ENCODE results near the gene EMSY. TPM values are rescaled to one million over a fixed set of nuclear protein-coding genes. Genes with fewer than 3 reads are reported as not detected.

EMSY gene
- polyA plus RNA-seq, 1 donor = 17.3 TPM

DNA sequence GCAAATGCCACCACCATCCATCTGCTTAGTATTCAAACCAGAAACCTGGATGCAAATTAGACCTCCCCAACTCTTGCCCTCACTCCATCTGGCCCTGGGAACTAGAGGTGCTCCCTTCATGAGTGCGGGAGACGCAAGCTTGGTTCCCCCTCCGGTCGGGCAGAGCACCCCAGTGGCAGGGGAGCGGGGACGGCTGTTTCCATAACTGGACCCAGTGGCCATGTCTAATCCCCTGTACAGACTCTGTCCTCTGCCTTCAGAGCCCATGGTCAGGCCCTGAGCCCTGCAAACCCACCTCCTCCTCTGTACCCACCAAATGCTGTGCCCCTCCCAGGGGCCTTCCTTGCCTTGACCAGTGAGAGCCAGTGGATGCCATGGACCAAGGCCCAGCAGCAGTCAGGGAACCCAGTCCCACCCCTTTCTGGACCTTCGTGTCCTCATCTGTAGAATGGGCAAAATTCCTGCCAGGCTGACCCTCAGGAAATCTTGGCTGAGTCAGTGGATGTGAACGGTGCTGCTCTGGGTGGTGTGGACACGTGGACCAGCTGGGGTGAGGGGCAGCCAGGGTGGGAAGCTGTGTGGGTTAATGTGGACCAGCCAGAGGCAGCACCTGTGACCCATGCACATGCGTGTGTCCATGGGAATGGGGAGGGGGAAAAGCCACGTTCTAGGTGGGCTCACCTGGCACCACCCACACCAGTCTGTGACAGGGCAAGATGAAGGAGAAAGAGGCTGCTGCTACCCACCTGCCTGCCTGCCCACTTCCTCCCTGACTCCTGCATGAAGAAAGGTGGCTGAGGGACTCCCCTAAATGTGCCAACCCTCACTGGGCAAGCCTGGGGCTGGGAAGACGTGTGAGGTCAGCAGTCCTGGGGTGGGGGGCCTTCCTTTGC, 153.0 kb downstream of the EMSY start:
- DNase-seq (ENCODE audit: low read depth) = no peak

DNA sequence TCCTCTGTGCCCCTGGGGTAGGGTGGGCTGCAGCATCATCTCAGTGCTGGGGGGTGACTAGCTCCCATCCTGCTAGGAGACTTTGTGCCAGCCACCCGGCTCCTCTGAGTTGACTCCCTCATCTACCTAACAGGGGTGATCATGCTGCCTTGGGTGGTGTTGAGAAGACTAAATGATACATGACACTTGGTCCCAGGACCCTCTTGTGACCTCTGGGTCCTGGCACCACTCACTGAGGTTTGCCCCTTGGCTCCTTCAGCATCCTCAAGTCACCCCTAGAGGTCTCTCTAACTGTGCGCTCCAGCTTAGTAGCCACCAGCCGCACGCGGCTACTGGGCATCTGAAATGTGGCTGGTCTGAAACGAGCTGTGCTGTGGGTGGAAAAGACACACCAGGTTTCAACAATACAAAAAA, 153.6 kb downstream of the EMSY start:
- no peak for DNase-seq (ENCODE audit: low read depth)

DNA sequence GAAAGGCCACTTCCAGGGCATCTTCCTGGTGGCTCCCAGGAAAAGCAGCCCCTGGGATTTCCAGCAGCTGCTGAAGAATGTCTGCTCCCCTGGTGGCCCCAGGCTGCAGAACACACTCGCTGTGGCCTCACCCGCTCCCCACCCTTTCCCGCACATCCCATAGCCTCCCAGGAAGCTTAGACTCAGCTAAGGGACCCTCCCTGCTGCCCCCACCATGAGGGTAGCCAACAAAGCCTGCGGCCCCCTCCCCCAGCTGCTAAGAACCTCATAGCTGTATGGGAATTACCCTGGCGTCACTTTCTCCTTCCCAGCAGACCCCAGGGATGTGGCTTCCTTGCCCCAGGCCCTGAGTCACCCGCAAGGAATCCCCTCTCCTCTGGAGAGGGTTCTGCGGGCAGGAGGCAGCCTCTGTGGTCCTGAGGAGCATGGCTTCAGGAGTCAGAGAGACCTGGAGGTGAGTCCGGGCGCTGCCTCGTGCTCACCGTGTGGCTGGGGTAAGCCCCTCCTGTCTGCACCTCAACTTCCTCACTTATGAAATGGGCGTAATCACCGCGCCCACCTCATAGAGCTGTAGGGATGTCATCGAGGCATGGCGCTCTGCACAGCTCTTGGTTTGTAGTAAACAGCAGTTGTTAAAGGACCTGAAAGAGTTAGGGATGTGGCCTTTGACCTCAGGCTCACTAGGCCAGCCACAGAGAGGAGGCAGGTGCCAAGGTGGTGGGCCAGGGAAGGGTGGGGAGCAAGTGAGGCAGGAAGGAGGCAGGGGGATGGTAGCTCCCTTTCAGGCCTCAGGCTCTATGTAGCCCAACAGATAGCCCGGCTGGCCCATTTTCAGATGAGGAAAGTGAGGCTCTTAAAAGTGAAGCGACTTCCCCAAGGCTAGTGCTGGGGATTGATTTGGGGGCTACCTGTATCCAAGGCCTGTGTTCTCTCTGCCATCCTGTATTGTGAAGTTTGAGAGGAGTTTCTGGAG, 154.5 kb downstream of the EMSY start:
- no peak for DNase-seq (ENCODE audit: low read depth)

DNA sequence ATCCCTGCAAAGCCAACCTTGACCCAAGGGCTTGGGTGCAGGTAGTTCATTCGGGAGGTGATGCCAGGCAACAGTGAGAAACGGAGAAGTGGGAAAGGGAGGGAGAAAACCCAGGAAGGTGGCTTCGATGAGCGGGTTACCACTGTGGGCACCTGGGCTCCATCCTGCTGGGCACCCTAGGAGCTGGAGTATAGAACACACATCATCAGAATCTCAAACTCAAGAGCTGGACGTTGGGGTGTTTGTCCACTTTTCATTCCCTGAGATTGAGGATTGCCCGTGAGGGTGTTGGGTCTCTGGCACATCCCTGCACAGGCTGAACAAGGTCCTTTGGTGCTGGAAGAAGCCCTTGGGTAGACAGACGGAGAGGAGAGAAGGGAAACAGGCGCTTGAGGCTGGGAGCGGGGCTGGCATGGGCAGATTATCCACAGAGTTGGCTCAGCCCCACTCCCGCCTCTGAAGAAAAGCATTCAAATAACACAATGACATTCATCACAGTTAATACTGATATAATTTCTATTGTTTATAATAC, 155.4 kb downstream of the EMSY start:
- no peak for DNase-seq (ENCODE audit: low read depth)

DNA sequence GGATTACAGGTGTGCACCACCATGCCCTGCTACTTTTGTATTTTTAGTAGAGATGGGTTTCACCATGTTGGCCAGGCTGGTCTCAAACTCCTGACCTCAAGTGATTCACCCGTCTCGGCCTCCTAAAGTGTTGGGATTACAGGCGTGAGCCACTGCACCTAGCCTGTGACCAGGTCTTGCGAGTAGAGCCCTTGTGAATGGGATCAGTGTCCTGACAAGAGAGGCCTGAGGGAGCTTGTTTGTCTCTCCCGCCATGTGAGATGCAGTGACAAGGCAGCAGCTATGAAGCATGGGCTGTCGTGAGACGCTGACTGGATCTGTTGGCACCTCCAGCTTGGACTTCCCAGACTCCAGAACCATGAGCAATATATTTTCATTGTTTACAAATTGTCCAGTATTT, 156.5 kb downstream of the EMSY start:
- DNase-seq (ENCODE audit: low read depth) = no peak

DNA sequence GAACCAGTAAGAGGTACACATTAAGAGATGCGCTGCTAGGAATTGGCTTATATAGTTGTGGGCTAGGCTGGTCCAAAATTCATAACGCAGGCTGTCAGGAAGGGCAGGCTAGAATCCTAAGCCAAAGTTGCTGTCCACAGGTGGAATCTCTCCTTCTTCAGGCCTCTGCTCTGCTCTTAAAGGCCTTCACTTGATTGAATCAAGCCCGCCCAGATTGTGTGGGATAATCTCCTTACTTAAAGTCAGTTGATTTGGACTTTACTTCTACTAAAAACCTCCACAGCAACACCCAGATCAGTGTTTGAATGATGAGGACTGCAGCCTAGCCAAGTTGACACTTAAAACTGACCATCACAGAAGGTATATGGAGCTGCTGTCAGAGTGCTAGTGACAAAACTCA, 156.9 kb downstream of the EMSY start:
- DNase-seq (ENCODE audit: low read depth) = no peak

DNA sequence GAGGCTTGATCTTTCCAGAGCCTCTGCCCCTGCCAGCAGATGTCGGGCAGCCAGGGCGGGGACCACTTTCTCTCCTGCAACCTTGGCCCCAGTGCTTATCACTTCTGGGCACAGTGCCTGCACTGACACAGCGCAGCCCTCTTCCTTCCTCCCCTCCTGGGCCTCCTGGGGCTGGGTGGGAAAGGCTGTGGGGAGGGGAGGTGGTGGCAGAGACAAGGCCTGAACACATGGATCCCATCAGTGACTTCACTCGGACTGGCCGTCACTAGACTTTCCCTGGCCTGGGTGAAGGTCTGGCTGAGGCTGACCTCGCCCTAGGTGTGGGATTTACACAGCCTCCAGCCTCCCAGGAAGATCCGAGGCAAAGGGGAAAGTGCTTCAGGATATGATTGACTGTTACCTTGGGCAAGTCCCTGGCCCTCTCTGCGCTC, 157.6 kb downstream of the EMSY start:
- no peak for DNase-seq (ENCODE audit: low read depth)

Other genes with a start within 250 kb of the EMSY start
- 16.6 TPM for gene WNT11, start 238.5 kb upstream of the EMSY start, polyA plus RNA-seq (ENCODE audit: insufficient read length)
- gene THAP12, start 63.9 kb upstream of the EMSY start, polyA plus RNA-seq (ENCODE audit: insufficient read length) = 48.1 TPM
- gene GVQW3, start 63.7 kb upstream of the EMSY start, polyA plus RNA-seq (ENCODE audit: insufficient read length) = 4.5 TPM
- 25.4 TPM for gene LRRC32, start 225.7 kb downstream of the EMSY start, polyA plus RNA-seq (ENCODE audit: insufficient read length)

Measured in forelimb muscle (tissue), 1 donor.